RWPE1 (cell line): Measurements from ENCODE around the gene SLC6A7.

Experiments used
- CTCF ChIA-PET: fragments of 350-600 bp; sonication (Branson Sonifier 250); formaldehyde crosslinking; extraction: SDS; loops from one replicate; lab custom pipeline; 2021; lab: Yijun Ruan, JAX
- POLR2A ChIA-PET: fragments of 400-600 bp; formaldehyde crosslinking; extraction: SDS; loops from one replicate; lab custom pipeline; 2020; ENCODE audit warnings: antibody characterized with exemption; ENCODE audit not compliant: low non-redundant PET; lab: Yijun Ruan, JAX
- DNase-seq: peaks from one replicate; pipeline ENCODE4 v3.0.0; 2012; ENCODE audit warnings: low spot score
- H3K27ac ChIP-seq: fragments of 450-650 bp; 2 replicates; pipeline ENCODE4 v1.5.1; 2017
- TF ChIP-seq, protein P1 (sequence below): fragments of 450-650 bp; conservative IDR thresholded peaks from 2 replicates; pipeline ENCODE4 v1.5.1; 2017; ENCODE audit warnings: low read depth, mild to moderate bottlenecking

The SLC6A7 gene

DNA sequence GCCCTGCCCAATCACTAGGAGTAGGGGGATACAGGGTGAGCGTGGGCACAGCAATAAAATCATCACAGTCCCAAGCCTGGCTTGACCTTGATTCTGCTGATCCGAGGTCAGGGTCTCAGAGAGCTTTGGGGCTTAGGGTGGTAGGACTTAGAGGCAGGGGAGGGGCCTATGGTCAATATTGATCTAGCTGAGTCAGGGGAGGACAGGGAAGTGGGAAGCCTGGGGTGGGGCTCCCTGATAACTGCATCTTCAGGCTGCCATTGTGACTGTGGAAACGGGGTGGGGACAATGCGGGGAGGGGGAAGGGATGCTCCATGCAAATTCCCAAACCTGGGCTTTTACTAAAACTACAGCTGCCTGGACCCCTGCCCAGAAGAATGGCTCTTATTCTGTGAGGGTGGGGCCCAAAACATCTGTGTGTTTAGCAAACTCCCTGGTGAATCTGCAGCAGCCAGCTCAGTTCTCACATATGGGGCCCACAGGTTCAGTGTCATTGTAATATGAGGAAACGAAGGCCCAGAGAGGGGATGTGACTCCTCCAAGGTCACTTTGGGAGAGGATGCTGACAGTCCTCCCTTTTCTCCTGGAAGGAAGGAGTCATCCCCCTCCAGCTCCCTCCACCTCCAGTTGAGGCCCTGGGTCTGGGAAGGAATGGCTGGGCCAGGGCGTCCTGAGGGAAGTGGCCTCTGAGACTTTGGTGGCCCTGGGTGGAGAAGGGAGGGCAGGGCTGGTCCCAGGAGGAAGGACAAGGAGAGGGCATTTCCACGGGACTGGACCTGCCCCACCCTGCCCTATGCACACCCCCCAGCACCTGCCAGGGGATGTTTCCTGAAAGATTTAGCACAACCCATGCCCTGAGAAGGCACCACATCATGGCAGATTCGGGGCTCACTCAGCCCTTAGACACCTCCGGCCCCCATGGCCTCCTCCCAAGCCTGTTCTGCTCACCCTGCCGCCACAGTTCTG is 26.4 kb downstream of the SLC6A7 start:
- TF ChIP-seq, protein P1, sequence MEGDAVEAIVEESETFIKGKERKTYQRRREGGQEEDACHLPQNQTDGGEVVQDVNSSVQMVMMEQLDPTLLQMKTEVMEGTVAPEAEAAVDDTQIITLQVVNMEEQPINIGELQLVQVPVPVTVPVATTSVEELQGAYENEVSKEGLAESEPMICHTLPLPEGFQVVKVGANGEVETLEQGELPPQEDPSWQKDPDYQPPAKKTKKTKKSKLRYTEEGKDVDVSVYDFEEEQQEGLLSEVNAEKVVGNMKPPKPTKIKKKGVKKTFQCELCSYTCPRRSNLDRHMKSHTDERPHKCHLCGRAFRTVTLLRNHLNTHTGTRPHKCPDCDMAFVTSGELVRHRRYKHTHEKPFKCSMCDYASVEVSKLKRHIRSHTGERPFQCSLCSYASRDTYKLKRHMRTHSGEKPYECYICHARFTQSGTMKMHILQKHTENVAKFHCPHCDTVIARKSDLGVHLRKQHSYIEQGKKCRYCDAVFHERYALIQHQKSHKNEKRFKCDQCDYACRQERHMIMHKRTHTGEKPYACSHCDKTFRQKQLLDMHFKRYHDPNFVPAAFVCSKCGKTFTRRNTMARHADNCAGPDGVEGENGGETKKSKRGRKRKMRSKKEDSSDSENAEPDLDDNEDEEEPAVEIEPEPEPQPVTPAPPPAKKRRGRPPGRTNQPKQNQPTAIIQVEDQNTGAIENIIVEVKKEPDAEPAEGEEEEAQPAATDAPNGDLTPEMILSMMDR = no peak
- ChIA-PET POLR2A (no interaction called here), CTCF (interaction anchor here (0.5 to 0.7 kb wide), 5 partner anchors 28 to 378 kb away, joined by 3 read pairs; no protein-coding TSS in a partner anchor)
- no peak for DNase-seq
- H3K27ac ChIP-seq = no peak overlapping the region

DNA sequence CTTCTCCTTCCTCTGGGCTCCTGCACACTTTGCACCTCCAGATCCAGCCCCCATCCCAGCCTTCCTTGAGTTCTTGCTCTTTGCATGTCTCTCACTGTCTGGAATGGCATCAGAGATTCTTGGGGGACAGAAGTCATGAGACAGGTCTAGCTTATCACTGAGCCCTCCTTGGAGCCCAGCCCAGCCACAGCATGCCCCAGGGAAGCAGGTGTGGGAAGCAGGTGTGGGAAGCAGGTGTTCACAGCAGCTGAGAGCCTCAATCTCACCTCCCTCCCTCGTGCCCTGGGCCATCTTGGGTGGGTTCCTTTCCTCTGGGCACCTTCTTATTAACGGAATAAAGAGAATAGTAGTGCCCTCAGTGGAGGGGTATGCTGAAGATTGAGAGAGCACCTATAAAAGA is 27.2 kb downstream of the SLC6A7 start:
- ChIA-PET POLR2A (no interaction called here), CTCF (interaction anchor here (0.6 to 2.0 kb wide), 6 partner anchors 8 to 133 kb away, joined by 3 to 10 read pairs (median 4); no protein-coding TSS in a partner anchor)
- H3K27ac ChIP-seq = no peak overlapping the region
- DNase-seq = no peak
- TF ChIP-seq, protein P1 = no peak

DNA sequence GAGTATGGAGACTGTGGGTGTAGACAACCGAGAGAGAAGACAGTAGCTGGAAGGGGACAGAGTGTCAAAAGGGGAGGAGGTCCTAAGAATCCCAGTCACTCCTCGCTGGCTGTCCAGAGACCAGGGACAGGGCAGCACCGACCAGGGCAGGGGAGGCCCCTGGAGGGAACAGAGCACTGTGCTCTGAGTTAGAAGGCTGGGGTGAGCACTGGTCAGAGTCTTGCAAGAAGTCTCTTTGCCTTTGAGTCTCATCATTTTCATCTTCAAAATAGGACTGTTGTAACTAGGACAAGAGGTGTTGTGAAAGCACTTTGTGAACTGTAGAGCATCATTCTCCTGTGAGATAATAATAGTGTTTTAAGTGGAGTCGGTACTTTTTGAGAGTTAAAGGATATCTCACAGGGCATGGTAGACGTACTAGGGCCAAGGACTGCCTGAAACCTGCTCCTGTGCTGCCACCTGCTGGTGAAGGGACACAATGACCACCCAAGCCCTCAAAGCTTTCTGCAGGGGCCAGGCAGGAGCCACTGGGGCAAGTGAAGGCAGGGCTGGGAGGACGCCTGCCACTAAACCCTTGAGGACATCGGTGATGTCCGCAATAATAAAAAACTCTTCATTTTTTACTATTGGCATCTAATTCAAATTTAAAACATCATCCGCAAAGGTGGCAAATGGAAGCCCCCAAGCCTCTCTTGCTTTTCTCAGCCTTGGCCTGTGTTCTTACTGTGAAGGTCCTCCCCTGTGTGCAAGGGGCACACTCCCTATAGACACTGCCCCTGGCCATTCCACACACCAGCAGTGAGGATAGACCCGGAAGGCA is 28.2 kb downstream of the SLC6A7 start:
- DNase-seq = peak; percentile 91
- no peak overlapping the region for H3K27ac ChIP-seq
- TF ChIP-seq, protein P1 = peak; percentile 95
- POLR2A ChIA-PET = no interaction called here
- CTCF ChIA-PET = interaction anchor here (0.6 to 2.0 kb wide), 35 partner anchors 8 to 582 kb away, joined by 3 to 16 read pairs (median 4); no protein-coding TSS in a partner anchor

DNA sequence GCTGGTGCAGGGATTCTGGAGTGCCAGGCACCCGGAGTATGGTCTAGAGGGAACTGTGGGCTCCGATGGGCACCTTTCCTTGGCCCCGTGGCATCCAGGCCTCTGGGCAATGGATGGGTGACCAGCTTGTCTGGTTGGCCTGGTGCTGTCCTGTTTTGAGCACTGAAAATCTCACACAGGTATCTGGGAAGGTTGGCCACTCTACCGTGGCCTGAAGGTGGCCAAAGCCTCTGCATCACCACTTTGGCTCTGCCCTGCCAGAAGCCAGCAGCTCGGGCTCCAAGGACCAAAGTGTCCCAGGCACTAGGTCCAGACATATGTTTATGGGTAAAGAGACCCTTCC is 28.8 kb downstream of the SLC6A7 start:
- no peak overlapping the region for H3K27ac ChIP-seq
- CTCF ChIA-PET = interaction anchor here (0.6 to 2.0 kb wide), 34 partner anchors 9 to 582 kb away, joined by 3 to 16 read pairs (median 4); no protein-coding TSS in a partner anchor
- POLR2A ChIA-PET = no interaction called here
- TF ChIP-seq, protein P1 = no peak
- DNase-seq = no peak

DNA sequence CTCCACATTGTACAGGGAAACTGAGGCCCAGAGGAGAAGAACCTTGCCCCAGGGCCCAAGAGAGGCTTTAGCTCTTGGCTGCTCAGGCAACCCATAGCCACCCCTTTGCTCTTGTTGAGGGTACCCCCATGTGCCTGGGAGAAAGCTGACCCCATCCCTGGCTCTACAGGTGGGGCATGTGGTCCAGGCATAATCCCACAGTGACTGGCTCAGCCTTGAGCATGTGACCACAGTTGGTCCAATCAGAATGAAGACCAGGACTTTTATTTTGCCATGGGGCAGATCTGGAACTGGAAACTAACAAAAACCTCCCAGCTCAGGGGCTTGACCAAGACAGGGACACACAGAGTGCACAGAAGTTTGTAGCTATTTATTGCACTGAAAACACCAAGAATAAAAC is 29.3 kb downstream of the SLC6A7 start:
- ChIA-PET CTCF (interaction anchor here (0.7 to 2.0 kb wide), 13 partner anchors 11 to 214 kb away, joined by 3 to 16 read pairs (median 5); no protein-coding TSS in a partner anchor), POLR2A (no interaction called here)
- peak; percentile 34 for DNase-seq
- TF ChIP-seq, protein P1 = no peak
- no peak overlapping the region for H3K27ac ChIP-seq

DNA sequence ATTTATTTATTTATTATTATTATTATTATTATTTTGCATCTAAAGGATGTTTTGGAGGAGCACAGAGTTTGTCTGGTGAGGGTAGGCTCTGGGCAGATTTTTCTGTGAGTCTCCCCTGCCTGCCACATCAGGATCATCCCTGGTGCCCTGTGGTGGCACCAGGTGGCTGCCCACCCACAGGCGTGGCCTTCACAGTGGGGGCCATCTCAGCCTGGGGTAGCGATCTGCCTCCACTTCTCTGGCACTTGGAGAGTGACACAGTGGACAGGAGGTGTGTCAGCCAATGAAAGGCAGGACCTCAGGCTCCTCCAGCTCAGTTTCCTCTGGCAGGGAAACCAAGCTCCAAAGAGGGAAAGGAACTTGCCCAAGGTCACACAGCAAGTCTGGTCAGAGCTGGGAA is 30.0 kb downstream of the SLC6A7 start:
- TF ChIP-seq, protein P1 = no peak
- H3K27ac ChIP-seq = no peak overlapping the region
- CTCF ChIA-PET = interaction anchor here (1.1 to 1.8 kb wide), 4 partner anchors 11 to 229 kb away, joined by 3 to 16 read pairs (median 4); no protein-coding TSS in a partner anchor
- no peak for DNase-seq
- POLR2A ChIA-PET = no interaction called here
